T-cell (primary cell): ENCODE measurements around the gene DENND4A. TPM values are rescaled to one million over a fixed set of nuclear protein-coding genes. Genes with fewer than 3 reads are reported as not detected.

ENCODE experiments used
- ATAC-seq, 4 experiments: fragments of 200-7000 bp in 3 of 4; fragments of 150-1000 bp in 1 of 4; cut with Tn5 transposase; replicated peaks in 1 of 4; 1 replicate in 3 of 4; 2 replicates in 1 of 4; pipeline ENCODE4 v1.10.0; 2021; ENCODE audit warnings: moderate library complexity in 3 of 4, mild to moderate bottlenecking in 2 of 4, moderate number of reproducible peaks in 1 of 4
- CTCF ChIA-PET, 2 donors: fragments of 300-600 bp; sonication (Branson Sonifier 250); formaldehyde crosslinking; loops; one replicate each; lab custom pipeline; 2022; ENCODE audit warnings: antibody characterized with exemption in 2 of 2; lab: Charles Lee
- POLR2A ChIA-PET, 2 donors: fragments of 300-600 bp; sonication (Branson Sonifier 250); formaldehyde crosslinking; loops; one replicate each; lab custom pipeline; 2022; ENCODE audit warnings: antibody characterized with exemption in 2 of 2; lab: Charles Lee
- DNase-seq, 35 experiments: peaks; one replicate each; pipeline versions ENCODE4 v3.0.0 to v3.0.0-alpha.2; 2013 to 2023
- H3K27ac ChIP-seq: one replicate; pipeline ENCODE4 v1.5.1; 2013; ENCODE audit warnings: low read length
- H3K27me3 ChIP-seq, 2 experiments: replicated peaks in 1 of 2; 1 replicate in 1 of 2; 2 replicates in 1 of 2; pipeline versions ENCODE4 v1.6.1 to v1.7.0; 2013; ENCODE audit warnings: low read length in 1 of 2, mixed read lengths in 1 of 2; ENCODE audit not compliant: control insufficient read depth in 2 of 2, insufficient read depth in 2 of 2; ENCODE audit errors: extremely low read depth in 1 of 2
- H3K36me3 ChIP-seq, 2 donors: 1 replicate in 1 of 2; 2 replicates in 1 of 2; pipeline versions ENCODE4 v1.6.1 to v1.7.0; 2013; ENCODE audit warnings: low read length in 1 of 2; ENCODE audit not compliant: control insufficient read depth in 2 of 2, insufficient read depth in 1 of 2; ENCODE audit errors: extremely low read depth in 1 of 2
- H3K4me1 ChIP-seq, 2 experiments: 1 replicate in 1 of 2; 2 replicates in 1 of 2; pipeline versions ENCODE4 v1.6.1 to v1.7.0; 2013; ENCODE audit warnings: low read length in 2 of 2, mixed read lengths in 1 of 2; ENCODE audit not compliant: insufficient read depth in 2 of 2, control insufficient read depth in 1 of 2; ENCODE audit errors: extremely low read depth in 1 of 2
- H3K4me3 ChIP-seq, 2 donors: 1 replicate in 1 of 2; 2 replicates in 1 of 2; pipeline versions ENCODE4 v1.5.1 to v1.7.0; 2013; ENCODE audit warnings: mild to moderate bottlenecking in 2 of 2, low read length in 1 of 2, moderate library complexity in 1 of 2; ENCODE audit not compliant: control insufficient read depth in 1 of 2; ENCODE audit errors: extremely low read depth in 1 of 2
- H3K9me3 ChIP-seq: 2 replicates; pipeline ENCODE4 v1.7.0; 2013
- H3K27ac Mint-ChIP-seq, 2 donors: one replicate each; pipeline ENCODE4 v1.8.0; 2020 to 2021; ENCODE audit warnings: mild to moderate bottlenecking in 2 of 2, mixed read lengths in 2 of 2
- H3K27me3 Mint-ChIP-seq, 2 donors: one replicate each; pipeline ENCODE4 v1.8.0; 2021 to 2022; ENCODE audit warnings: mixed read lengths in 2 of 2
- H3K36me3 Mint-ChIP-seq: one replicate; pipeline ENCODE4 v1.8.0; 2021; ENCODE audit warnings: mixed read lengths
- H3K4me1 Mint-ChIP-seq, 3 donors: one replicate each; pipeline ENCODE4 v1.8.0; 2020 to 2022; ENCODE audit warnings: mixed read lengths in 3 of 3, mild to moderate bottlenecking in 1 of 3
- H3K4me3 Mint-ChIP-seq, 3 donors: one replicate each; pipeline ENCODE4 v1.8.0; 2020 to 2022; ENCODE audit warnings: mild to moderate bottlenecking in 3 of 3, mixed read lengths in 3 of 3, moderate library complexity in 3 of 3
- H3K9me3 Mint-ChIP-seq, 3 donors: one replicate each; pipeline ENCODE4 v1.8.0; 2020 to 2022; ENCODE audit warnings: mixed read lengths in 3 of 3
- WGBS: methylation state at CpG from one replicate; pipeline ENCODE4 v1.1.5; 2013; ENCODE audit warnings: missing lambda C conversion rate; ENCODE audit not compliant: insufficient coverage; 5-methylcytosine and 5-hydroxymethylcytosine counted together
- total RNA-seq, 35 experiments: library from RNA in 6 of 35; stranded (reverse) in 6 of 35; fragments of 120-200 nt in 1 of 35; gene quantifications; one replicate each; pipeline versions ENCODE4 v1.2.1 to v1.2.4 and lab custom pipeline; 2013 to 2026

Gene DENND4A
- total RNA-seq, 5 donors from 2014 or later (not counting 1 experiment from before 2014, with no cell fraction given) = 49.7 to 76.3 (median 57.1) TPM

GRCh38 chr15:65762914-65763787 lies 28.9 kb downstream of the DENND4A start:
- Histone ChIP-seq H3K4me3 (no peak overlapping the region), H3K27me3 (no peaks in the 10 kb centered on the region), H3K4me1 (peaks cover 4 to 31% of the 10 kb centered on the region in 2 experiments), H3K27ac (peak overlapping the region; percentile 22), H3K36me3 (peaks cover 0 to 7% of the 10 kb centered on the region in 2 donors), H3K9me3 (no peaks in the 10 kb centered on the region)
- CTCF ChIA-PET = interaction anchor here in 1 of 2 donors (0.7 kb wide), 2 partner anchors 63 to 115 kb away, joined by 3 to 6 read pairs; no protein-coding TSS in a partner anchor
- WGBS = 100% methylated on average over 1 of the region's 5 CpGs
- DNase-seq (no peak), ATAC-seq (no peak)
- Mint-ChIP-seq H3K4me1 (peaks cover 45 to 58% (median 55%) of the 10 kb centered on the region in 3 donors), H3K4me3 (peak overlapping the region in 2 of 3 donors; percentile 4 to 34), H3K27me3 (no peaks in the 10 kb centered on the region), H3K27ac (peak overlapping the region; percentile 23 to 47), H3K36me3 (peaks cover 25% of the 10 kb centered on the region), H3K9me3 (no peaks in the 10 kb centered on the region)
- POLR2A ChIA-PET = interaction anchor here in 1 of 2 donors (0.7 to 1.2 kb wide), 3 partner anchors 27 to 72 kb away, joined by 3 to 4 read pairs (median 4); partner anchors contain the start of gene DENND4A

- Mint-ChIP-seq H3K27ac (no peak overlapping the region), H3K4me1 (peaks cover 39 to 53% (median 47%) of the 10 kb centered on the region in 3 donors), H3K4me3 (no peak overlapping the region), H3K9me3 (no peaks in the 10 kb centered on the region), H3K27me3 (no peaks in the 10 kb centered on the region), H3K36me3 (peaks cover 23% of the 10 kb centered on the region)
- H3K4me3 ChIP-seq = no peak overlapping the region
- ATAC-seq = no peak
- no peaks in the 10 kb centered on the region for H3K9me3 ChIP-seq
- peaks cover 4 to 26% of the 10 kb centered on the region in 2 experiments for H3K4me1 ChIP-seq
- POLR2A ChIA-PET = interaction anchor here in 1 of 2 donors (0.7 to 1.2 kb wide), 3 partner anchors 28 to 76 kb away, joined by 3 to 13 read pairs (median 4); partner anchors contain the start of gene DENND4A
- no peak overlapping the region for H3K27ac ChIP-seq
- no peaks in the 10 kb centered on the region for H3K27me3 ChIP-seq
- peaks cover 0 to 7% of the 10 kb centered on the region in 2 donors for H3K36me3 ChIP-seq
- DNase-seq = no peak
- CTCF ChIA-PET = interaction anchor here in 1 of 2 donors (0.6 kb wide), 1 partner anchor 131 kb away, joined by 3 read pairs; no protein-coding TSS in a partner anchor
- 20% methylated on average over 1 of the region's 3 CpGs for WGBS
Observed at GRCh38 chr15:65762399-65762798, 29.7 kb downstream of the DENND4A start.

GRCh38 chr15:65761210-65761926 lies 30.7 kb downstream of the DENND4A start:
- H3K4me1 ChIP-seq = peaks cover 4 to 24% of the 10 kb centered on the region in 2 experiments
- peak in 1 of 35 experiments; percentile 20 for DNase-seq
- Mint-ChIP-seq H3K9me3 (no peaks in the 10 kb centered on the region), H3K36me3 (peaks cover 20% of the 10 kb centered on the region), H3K27me3 (no peaks in the 10 kb centered on the region), H3K4me3 (peak overlapping the region; percentile 31 to 57 (median 49)), H3K27ac (peak overlapping the region; percentile 67 to 77), H3K4me1 (peaks cover 34 to 47% (median 41%) of the 10 kb centered on the region in 3 donors)
- H3K27me3 ChIP-seq = no peaks in the 10 kb centered on the region
- peak overlapping the region; percentile 64 for H3K27ac ChIP-seq
- H3K9me3 ChIP-seq = no peaks in the 10 kb centered on the region
- peaks cover 0 to 7% of the 10 kb centered on the region in 2 donors for H3K36me3 ChIP-seq
- no peak for ATAC-seq
- CTCF ChIA-PET = interaction anchor here in 1 of 2 donors (0.5 to 0.6 kb wide), 2 partner anchors 30 to 114 kb away, joined by 3 read pairs; no protein-coding TSS in a partner anchor
- POLR2A ChIA-PET = interaction anchor here in 1 of 2 donors (0.7 to 1.0 kb wide), 3 partner anchors 30 to 77 kb away, joined by 4 to 13 read pairs (median 4); no protein-coding TSS in a partner anchor
- no CpG with 5 or more reads among the region's 2 CpGs for WGBS
- H3K4me3 ChIP-seq = no peak overlapping the region

- ChIA-PET CTCF (no interaction called here), POLR2A (interaction anchor here in 1 of 2 donors (0.5 kb wide), 1 partner anchor 54 kb away, joined by 5 read pairs; no protein-coding TSS in a partner anchor)
- H3K4me1 ChIP-seq = peaks cover 4 to 24% of the 10 kb centered on the region in 2 experiments
- H3K36me3 ChIP-seq = peaks cover 0 to 18% of the 10 kb centered on the region in 2 donors
- H3K36me3 Mint-ChIP-seq = peaks cover 23% of the 10 kb centered on the region
- H3K27me3 ChIP-seq = no peaks in the 10 kb centered on the region
- no peaks in the 10 kb centered on the region for H3K9me3 ChIP-seq
- no peaks in the 10 kb centered on the region for H3K27me3 Mint-ChIP-seq
- no CpG with 5 or more reads among the region's 5 CpGs for WGBS
- no peak overlapping the region for H3K27ac ChIP-seq
- peaks cover 34 to 47% (median 41%) of the 10 kb centered on the region in 3 donors for H3K4me1 Mint-ChIP-seq
- H3K4me3 ChIP-seq = no peak overlapping the region
- no peak overlapping the region for H3K27ac Mint-ChIP-seq
- DNase-seq = no peak
- no peak for ATAC-seq
- no peaks in the 10 kb centered on the region for H3K9me3 Mint-ChIP-seq
- no peak overlapping the region for H3K4me3 Mint-ChIP-seq
Observed at GRCh38 chr15:65759441-65759840, 32.7 kb downstream of the DENND4A start.

GRCh38 chr15:65758242-65758641 lies 33.9 kb downstream of the DENND4A start:
- Histone ChIP-seq H3K9me3 (no peaks in the 10 kb centered on the region), H3K36me3 (peaks cover 0 to 17% of the 10 kb centered on the region in 2 donors), H3K4me3 (no peak overlapping the region), H3K27me3 (no peaks in the 10 kb centered on the region), H3K27ac (no peak overlapping the region), H3K4me1 (peaks cover 4 to 19% of the 10 kb centered on the region in 2 experiments)
- H3K27me3 Mint-ChIP-seq = no peaks in the 10 kb centered on the region
- ChIA-PET POLR2A (no interaction called here), CTCF (no interaction called here)
- H3K9me3 Mint-ChIP-seq = no peaks in the 10 kb centered on the region
- H3K36me3 Mint-ChIP-seq = peaks cover 26% of the 10 kb centered on the region
- peak overlapping the region in 1 of 2 donors; percentile 16 for H3K27ac Mint-ChIP-seq
- no CpG with 5 or more reads among the region's 5 CpGs for WGBS
- H3K4me3 Mint-ChIP-seq = no peak overlapping the region
- ATAC-seq (no peak), DNase-seq (no peak)
- H3K4me1 Mint-ChIP-seq = peaks cover 31 to 45% (median 39%) of the 10 kb centered on the region in 3 donors
